ENCODE measurements around the gene ZNHIT6.
"Not testable (repeated sequence)": the region's sequence is repeated elsewhere in the genome, so short reads cannot be mapped to it uniquely, and the experiment has no call there.

Gene ZNHIT6

GRCh38 chr1:85663382-85663781 lies 44.9 kb downstream of the ZNHIT6 start:
- DNase-seq, result no peak

- DNase-seq, result no peak
Measured at GRCh38 chr1:85661767-85662166, 46.5 kb downstream of the ZNHIT6 start.

GRCh38 chr1:85660541-85660940 lies 47.7 kb downstream of the ZNHIT6 start:
- DNase-seq, result no peak

- no peak for DNase-seq
Measured at GRCh38 chr1:85659174-85659573, 49.1 kb downstream of the ZNHIT6 start.

- no peak for DNase-seq
Measured at GRCh38 chr1:85656948-85657347, 51.3 kb downstream of the ZNHIT6 start.

- DNase-seq, result no peak
Measured at GRCh38 chr1:85656256-85656655, 52.0 kb downstream of the ZNHIT6 start.

- DNase-seq, result no peak
Measured at GRCh38 chr1:85655315-85655714, 52.9 kb downstream of the ZNHIT6 start.

GRCh38 chr1:85654066-85654782 lies 54.0 kb downstream of the ZNHIT6 start:
- DNase-seq, result no peak

- no peak for DNase-seq
Measured at GRCh38 chr1:85652327-85652726, 55.9 kb downstream of the ZNHIT6 start.

- DNase-seq, result no peak
Measured at GRCh38 chr1:85650645-85651044, 57.6 kb downstream of the ZNHIT6 start.

GRCh38 chr1:85649591-85649990 lies 58.6 kb downstream of the ZNHIT6 start:
- DNase-seq, result no peak

- DNase-seq, result not testable (repeated sequence)
Measured at GRCh38 chr1:85641598-85642556, 66.4 kb downstream of the ZNHIT6 start.

GRCh38 chr1:85639920-85640319 lies 68.3 kb downstream of the ZNHIT6 start:
- DNase-seq, result not testable (repeated sequence)

- no peak for DNase-seq
Measured at GRCh38 chr1:85638412-85638811, 69.8 kb downstream of the ZNHIT6 start.

GRCh38 chr1:85630493-85630892 lies 77.7 kb downstream of the ZNHIT6 start:
- DNase-seq, result no peak

GRCh38 chr1:85629532-85629920 lies 78.7 kb downstream of the ZNHIT6 start:
- no peak for DNase-seq

GRCh38 chr1:85628791-85629531 lies 79.3 kb downstream of the ZNHIT6 start:
- DNase-seq, result no peak

- no peak for DNase-seq
Measured at GRCh38 chr1:85626818-85627217, 81.4 kb downstream of the ZNHIT6 start.

- DNase-seq, result no peak
Measured at GRCh38 chr1:85624361-85624760, 83.9 kb downstream of the ZNHIT6 start.

GRCh38 chr1:85623061-85623471 lies 85.2 kb downstream of the ZNHIT6 start:
- DNase-seq, result peak; percentile 40

GRCh38 chr1:85621430-85621829 lies 86.8 kb downstream of the ZNHIT6 start:
- no peak for DNase-seq

GRCh38 chr1:85617633-85618100 lies 90.6 kb downstream of the ZNHIT6 start:
- no peak for DNase-seq

GRCh38 chr1:85616736-85617135 lies 91.5 kb downstream of the ZNHIT6 start:
- DNase-seq, result no peak

Measured in MV-4-11 (cell line).